HL-60/S4 (cell line): ENCODE results near the gene BAIAP2.

ENCODE experiments used
- in situ Hi-C: fragments of 300-500 bp; cut with MboI; formaldehyde crosslinking; loops from 2 replicates; pipeline ENCODE4 v1.14.3; 2022; ENCODE audit warnings: low sequenced_read_pairs

The BAIAP2 gene

DNA sequence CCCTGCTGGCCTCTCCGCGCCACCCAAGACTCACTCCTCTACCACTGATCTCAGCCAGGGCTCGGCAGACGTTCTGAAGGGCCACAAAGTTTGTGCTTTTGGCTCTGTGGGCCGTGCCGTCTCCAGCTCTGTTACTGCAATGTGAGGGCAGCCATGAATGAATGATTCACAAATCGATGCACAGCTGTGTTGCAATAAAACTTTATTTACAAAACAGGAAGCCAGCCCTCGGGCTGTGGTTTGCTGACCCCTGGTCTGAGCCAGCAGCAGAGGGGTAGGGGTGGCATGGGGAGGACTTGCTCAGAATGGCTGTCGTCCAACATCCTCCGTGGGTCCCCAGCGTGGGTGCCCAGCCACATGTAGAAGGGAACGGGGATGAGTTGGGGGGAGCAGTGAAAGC lies 67.4 kb downstream of the BAIAP2 start:
- in situ Hi-C loops: no loop called here

- in situ Hi-C loops: no loop called here
These were observed 67.9 kb downstream of the BAIAP2 start for GRCh38 chr17:81102869-81103268.

DNA sequence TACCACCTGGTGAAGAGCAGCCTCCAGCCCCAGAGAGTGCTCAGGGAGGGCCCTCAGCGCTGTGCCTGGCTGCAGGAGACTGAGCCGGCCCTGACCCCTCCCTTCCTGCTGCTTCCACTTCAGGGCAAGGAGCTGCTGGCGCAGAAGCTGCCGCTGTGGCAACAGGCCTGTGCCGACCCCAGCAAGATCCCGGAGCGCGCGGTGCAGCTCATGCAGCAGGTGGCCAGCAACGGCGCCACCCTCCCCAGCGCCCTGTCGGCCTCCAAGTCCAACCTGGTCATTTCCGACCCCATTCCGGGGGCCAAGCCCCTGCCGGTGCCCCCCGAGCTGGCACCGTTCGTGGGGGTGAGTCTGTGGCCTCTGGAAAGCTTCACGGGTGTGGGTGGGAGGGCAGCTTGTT lies 68.4 kb downstream of the BAIAP2 start:
- in situ Hi-C loops: no loop called here

- in situ Hi-C loops: no loop called here
These were observed 71.8 kb downstream of the BAIAP2 start for GRCh38 chr17:81106716-81107115.

DNA sequence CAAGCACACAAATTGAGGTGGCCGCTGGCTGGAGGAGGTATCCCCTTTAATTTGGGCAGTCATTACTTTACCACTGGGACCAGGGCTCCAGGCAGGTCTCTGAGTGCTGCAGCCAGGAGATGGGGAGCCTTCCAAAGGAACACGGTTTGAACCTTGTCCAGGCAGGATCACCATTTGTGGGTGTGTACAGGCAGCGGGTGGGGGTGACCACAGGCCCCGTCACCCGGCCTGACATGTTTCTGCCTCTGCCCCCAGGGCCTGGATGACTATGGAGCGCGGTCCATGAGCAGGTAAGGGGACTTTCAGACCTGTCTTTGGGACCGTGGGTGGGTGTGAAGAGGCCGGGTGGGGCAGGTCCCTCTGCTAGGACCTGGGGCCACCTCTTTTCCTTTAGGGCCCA lies 73.3 kb downstream of the BAIAP2 start:
- in situ Hi-C loops: no loop called here

- in situ Hi-C loops: no loop called here
These were observed 75.0 kb downstream of the BAIAP2 start for GRCh38 chr17:81109957-81110356.

GRCh38 chr17:81110488-81111040 lies 75.6 kb downstream of the BAIAP2 start:
- in situ Hi-C loops: no loop called here

DNA sequence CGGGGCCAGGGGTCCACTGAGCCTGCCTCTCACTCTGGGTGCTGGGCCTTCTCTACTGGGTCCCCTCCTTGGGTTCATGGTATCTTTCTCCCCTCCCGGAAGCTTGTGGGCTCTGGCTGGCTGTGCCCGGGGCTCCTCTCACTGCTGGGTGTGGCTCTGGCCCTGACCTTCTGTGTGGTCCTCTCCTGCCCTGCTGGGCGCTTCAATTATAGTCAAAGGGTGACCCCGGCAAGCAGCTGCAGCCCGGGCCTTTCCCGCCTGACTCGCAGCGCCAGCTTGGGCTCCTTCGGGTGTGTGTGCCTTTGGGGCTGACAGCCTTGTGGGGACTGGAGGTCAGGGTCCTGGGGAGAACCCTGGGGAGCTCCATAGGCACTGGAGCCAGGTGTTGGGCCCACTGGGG lies 76.1 kb downstream of the BAIAP2 start:
- in situ Hi-C loops: no loop called here

DNA sequence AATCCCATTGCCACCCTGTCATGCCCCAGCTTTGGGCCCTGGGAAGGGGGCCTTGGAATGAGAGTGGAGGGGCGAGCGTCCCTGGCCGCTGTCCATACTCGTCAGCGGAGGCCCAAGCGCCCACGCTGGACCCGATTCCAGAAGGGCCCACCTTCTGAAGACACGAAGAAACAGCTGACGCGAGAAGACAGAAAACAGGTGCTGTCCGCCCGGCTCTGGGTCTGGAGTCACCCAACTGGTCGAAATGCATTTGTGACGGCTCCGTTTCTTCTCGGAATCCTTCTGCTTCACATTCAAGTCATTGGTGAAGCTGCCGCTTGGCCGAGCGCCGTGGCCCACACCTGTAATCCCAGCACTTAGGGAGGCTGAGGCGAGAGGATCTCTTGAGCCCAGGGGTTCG lies 77.5 kb downstream of the BAIAP2 start:
- in situ Hi-C loops: no loop called here

DNA sequence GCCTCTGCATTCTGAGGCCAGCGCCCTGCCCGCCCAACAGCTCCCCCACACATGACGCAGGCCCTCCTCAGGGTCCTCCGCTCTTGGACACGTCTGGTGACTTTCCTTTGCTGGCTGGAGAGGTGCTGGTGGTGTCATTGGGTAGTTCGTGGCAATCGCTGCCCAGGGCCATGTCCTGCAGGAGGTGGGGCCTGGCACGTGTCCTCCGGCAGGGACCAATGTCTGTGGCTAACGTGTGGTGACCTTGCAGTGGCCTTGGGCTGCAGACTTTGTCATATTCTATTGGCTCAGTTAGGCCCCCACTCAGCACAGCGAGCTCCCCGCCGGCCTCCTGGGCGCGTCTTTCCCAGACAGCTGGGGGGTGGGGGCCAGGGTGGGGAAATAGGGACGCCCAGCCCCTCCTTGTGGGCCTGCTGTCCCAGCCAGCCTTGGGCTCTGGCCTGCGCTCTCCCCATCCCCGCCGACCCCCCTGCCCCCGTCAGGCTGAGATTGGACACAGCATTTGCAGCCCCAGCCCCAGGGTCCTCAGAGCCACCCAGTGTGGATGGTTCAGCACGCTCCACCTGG lies 78.3 kb downstream of the BAIAP2 start:
- in situ Hi-C loops: no loop called here

GRCh38 chr17:81114351-81115093 lies 79.6 kb downstream of the BAIAP2 start:
- in situ Hi-C loops: no loop called here

- in situ Hi-C loops: no loop called here
These were observed 80.3 kb downstream of the BAIAP2 start for GRCh38 chr17:81115219-81115618.

GRCh38 chr17:81115749-81116464 lies 81.0 kb downstream of the BAIAP2 start:
- in situ Hi-C loops: no loop called here

DNA sequence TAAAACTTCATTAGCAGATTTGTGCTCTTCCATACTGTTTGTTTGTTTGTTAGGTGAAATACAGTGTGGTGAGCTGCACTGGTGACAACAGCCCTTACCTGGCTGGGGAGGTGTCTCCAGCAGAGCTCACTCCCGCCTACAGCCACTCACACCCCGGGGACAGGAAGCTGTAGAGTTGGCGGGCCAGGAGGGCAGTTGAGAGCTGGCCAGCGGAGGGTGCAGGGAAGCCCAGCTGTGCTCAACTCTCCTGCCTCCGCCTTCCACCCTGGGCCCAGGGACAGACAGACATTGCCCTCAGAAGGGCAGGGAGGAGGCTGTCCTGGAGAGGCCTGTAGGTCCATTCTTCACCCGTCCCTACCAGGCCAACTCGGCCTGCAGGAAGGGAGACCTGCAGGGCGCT lies 81.8 kb downstream of the BAIAP2 start:
- in situ Hi-C loops: no loop called here

GRCh38 chr17:81117672-81118198 lies 82.8 kb downstream of the BAIAP2 start:
- in situ Hi-C loops: no loop called here

DNA sequence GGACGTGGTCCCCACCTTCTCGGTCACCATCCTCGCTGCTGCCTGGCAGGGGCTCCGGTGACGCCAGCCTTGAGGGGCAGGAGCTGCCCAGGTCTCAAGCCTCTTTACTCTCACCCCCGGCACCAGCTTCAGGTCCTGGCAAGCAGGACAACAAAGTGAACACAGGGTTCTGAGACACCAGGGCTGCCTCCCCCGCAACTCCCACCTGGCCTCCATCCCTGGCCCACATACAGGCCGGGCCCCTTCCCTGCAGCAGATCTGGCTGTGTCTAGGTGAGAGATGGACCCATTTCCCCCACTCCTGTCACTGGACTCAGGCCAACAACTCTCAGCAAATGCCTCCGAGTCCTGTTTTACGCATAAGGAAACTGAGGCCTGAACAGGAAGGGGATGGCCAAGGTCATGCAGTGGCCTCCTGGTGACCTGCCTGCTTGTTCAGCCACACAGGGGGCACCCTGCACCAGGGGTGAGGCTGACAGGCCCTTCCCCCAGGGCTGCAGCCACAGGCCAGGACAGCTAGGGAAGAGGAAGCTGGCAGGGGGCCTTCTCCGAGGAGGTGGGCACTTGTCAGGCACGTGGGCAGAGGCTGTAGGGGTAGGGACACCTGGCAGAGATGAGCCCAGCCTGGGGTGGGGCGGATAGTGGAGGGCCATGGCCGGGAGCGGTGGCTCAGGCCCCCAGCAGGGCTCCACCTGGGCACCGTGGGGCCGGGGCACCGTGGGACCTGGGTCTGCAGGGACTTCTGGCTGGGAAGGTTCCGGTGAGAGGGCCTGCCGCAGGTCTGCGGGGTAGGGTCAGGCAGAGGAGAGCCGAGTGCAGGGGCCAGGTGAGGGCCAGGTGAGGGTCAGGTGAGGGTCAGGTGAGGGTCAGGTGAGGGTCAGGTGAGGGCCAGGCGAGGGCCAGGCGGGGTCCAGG lies 83.6 kb downstream of the BAIAP2 start:
- in situ Hi-C loops: no loop called here

DNA sequence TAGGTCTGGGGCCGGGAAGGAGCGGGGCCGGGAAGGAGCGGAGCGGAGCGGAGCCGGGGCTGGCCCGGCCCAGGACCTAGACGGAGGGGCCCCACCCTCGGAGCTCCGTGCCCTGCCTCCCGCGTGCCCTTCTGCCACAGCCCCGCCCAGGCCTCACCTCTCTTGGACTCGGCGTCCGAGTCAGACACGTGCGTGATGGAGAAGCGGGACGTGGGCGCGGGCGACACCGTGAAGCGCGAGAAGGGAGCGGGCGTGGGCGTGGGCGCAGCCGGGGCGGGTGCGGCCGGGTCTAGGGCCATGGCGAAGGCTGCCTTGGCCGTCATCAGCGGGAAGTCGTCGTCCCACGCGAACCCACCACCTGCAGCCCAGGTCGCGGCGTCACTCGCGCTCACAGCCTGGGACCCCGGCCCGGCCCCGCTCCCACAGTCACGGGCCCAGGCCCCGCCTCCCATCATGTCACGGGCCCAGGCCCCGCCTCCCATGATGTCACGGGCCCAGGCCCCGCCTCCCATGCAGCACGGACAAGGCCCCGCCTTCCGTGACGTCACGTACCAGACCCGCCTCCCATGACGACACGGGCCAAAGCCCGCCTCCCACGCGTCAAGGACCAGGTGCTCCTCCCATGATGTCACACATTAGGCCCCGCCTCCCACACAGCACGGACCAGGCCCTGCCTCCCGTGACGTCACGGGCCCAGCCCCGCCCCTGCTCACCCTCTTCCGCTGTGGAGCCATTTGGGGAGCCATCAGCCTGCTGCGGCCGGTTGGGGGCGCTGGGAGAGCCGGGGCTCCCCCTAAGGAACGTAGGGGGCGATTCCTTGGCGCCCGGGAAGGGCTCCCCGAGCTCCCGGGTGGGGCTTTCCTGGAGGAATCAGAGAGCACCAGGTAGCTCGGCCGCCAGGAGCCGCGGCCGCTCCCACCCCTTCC lies 84.5 kb downstream of the BAIAP2 start:
- in situ Hi-C loops: no loop called here

GRCh38 chr17:81120149-81120484 lies 85.2 kb downstream of the BAIAP2 start:
- in situ Hi-C loops: no loop called here

- in situ Hi-C loops: no loop called here
These were observed 86.0 kb downstream of the BAIAP2 start for GRCh38 chr17:81120695-81121621.
